CD14-positive monocyte (primary cell): ENCODE measurements around the gene PDIA5. TPM values are rescaled to one million over a fixed set of nuclear protein-coding genes. Genes with fewer than 3 reads are reported as not detected.

ENCODE experiments used
- DNase-seq, 3 donors: peaks; one replicate each; pipeline ENCODE4 v3.0.0-alpha.2; 2011 to 2022
- H2AFZ ChIP-seq: 2 replicates; pipeline ENCODE4 v1.6.0; 2012; ENCODE audit warnings: mild to moderate bottlenecking, low read depth, low read length, inconsistent platforms; ENCODE audit not compliant: insufficient read depth, poor library complexity, severe bottlenecking
- H3K27ac ChIP-seq, 2 donors: 1 replicate in 1 of 2; 2 replicates in 1 of 2; pipeline ENCODE4 v1.5.1; 2012 to 2013; ENCODE audit warnings: low read length in 2 of 2, control low read depth in 1 of 2, inconsistent platforms in 1 of 2, low read depth in 1 of 2, mild to moderate bottlenecking in 1 of 2
- H3K27me3 ChIP-seq, 2 donors: one replicate each; pipeline versions ENCODE4 v1.6.0 to v1.6.1; 2011 to 2013; ENCODE audit warnings: low read length in 2 of 2; ENCODE audit not compliant: control insufficient read depth in 2 of 2, insufficient read depth in 2 of 2
- H3K36me3 ChIP-seq, 2 donors: replicated peaks in 1 of 2; 1 replicate in 1 of 2; 2 replicates in 1 of 2; pipeline versions ENCODE4 v1.5.1 to v1.6.1; 2012 to 2013; ENCODE audit warnings: low read length in 2 of 2, control low read depth in 1 of 2, inconsistent platforms in 1 of 2, mild to moderate bottlenecking in 1 of 2; ENCODE audit not compliant: insufficient read depth in 2 of 2, control insufficient read depth in 1 of 2
- H3K4me1 ChIP-seq, 2 donors: 1 replicate in 1 of 2; 2 replicates in 1 of 2; pipeline versions ENCODE4 v1.5.1 to v1.6.1; 2012 to 2013; ENCODE audit warnings: low read length in 2 of 2, control low read depth in 1 of 2, inconsistent platforms in 1 of 2, mild to moderate bottlenecking in 1 of 2, moderate library complexity in 1 of 2; ENCODE audit not compliant: insufficient read depth in 2 of 2, control insufficient read depth in 1 of 2
- H3K4me2 ChIP-seq: replicated peaks from 2 replicates; pipeline ENCODE3; 2012; ENCODE audit warnings: low read length, moderate library complexity, mild to moderate bottlenecking; ENCODE audit not compliant: poor library complexity, severe bottlenecking; ENCODE audit errors: extremely low read depth
- H3K4me3 ChIP-seq, 3 experiments: fragments of 200-600 bp in 1 of 3; sonication (generic) in 1 of 3; replicated peaks in 1 of 3; 1 replicate in 2 of 3; 2 replicates in 1 of 3; pipeline ENCODE4 v1.5.1; 2011 to 2013; ENCODE audit warnings: low read length in 3 of 3, mild to moderate bottlenecking in 3 of 3, control low read depth in 2 of 3, low read depth in 2 of 3, inconsistent platforms in 1 of 3, moderate library complexity in 1 of 3
- H3K79me2 ChIP-seq: 2 replicates; pipeline ENCODE4 v1.6.0; 2012; ENCODE audit warnings: mild to moderate bottlenecking, control low read depth, inconsistent platforms, low read length, moderate library complexity; ENCODE audit not compliant: insufficient read depth
- H3K9ac ChIP-seq: 2 replicates; pipeline ENCODE4 v1.6.0; 2017; ENCODE audit warnings: low read length, mild to moderate bottlenecking; ENCODE audit not compliant: insufficient read depth, poor library complexity, severe bottlenecking
- H3K9me3 ChIP-seq, 2 donors: replicated peaks in 1 of 2; 1 replicate in 1 of 2; 2 replicates in 1 of 2; pipeline versions ENCODE4 v1.5.1 to v1.6.1; 2012 to 2013; ENCODE audit warnings: low read length in 2 of 2, control low read depth in 1 of 2; ENCODE audit not compliant: control insufficient read depth in 1 of 2, insufficient read depth in 1 of 2
- H4K20me1 ChIP-seq: 2 replicates; pipeline ENCODE4 v1.6.0; 2012; ENCODE audit warnings: mild to moderate bottlenecking, low read length, control low read depth, moderate library complexity; ENCODE audit not compliant: insufficient read depth
- H3K27ac Mint-ChIP-seq, 7 donors: one replicate each; pipeline ENCODE4 v1.8.0; 2020; ENCODE audit warnings: mild to moderate bottlenecking in 7 of 7, mixed read lengths in 7 of 7, moderate library complexity in 6 of 7, inconsistent platforms in 2 of 7
- H3K27me3 Mint-ChIP-seq, 3 donors: one replicate each; pipeline ENCODE4 v1.8.0; 2021 to 2022; ENCODE audit warnings: low read depth in 3 of 3, mild to moderate bottlenecking in 3 of 3, mixed read lengths in 3 of 3, moderate library complexity in 3 of 3, inconsistent platforms in 1 of 3
- H3K36me3 Mint-ChIP-seq, 2 donors: one replicate each; pipeline ENCODE4 v1.8.0; 2020; ENCODE audit warnings: mixed read lengths in 2 of 2, inconsistent platforms in 1 of 2, mild to moderate bottlenecking in 1 of 2
- H3K4me1 Mint-ChIP-seq: one replicate; pipeline ENCODE4 v1.8.0; 2020; ENCODE audit warnings: mild to moderate bottlenecking, mixed read lengths
- H3K4me3 Mint-ChIP-seq, 2 donors: one replicate each; pipeline ENCODE4 v1.8.0; 2020; ENCODE audit warnings: mild to moderate bottlenecking in 2 of 2, mixed read lengths in 2 of 2, moderate library complexity in 1 of 2
- H3K9me3 Mint-ChIP-seq, 7 donors: one replicate each; pipeline ENCODE4 v1.8.0; 2020 to 2022; ENCODE audit warnings: mixed read lengths in 7 of 7, mild to moderate bottlenecking in 6 of 7, moderate library complexity in 6 of 7, inconsistent platforms in 2 of 7
- WGBS: methylation state at CpG from one replicate; pipeline ENCODE4 v1.1.5; 2013; ENCODE audit warnings: missing lambda C conversion rate; ENCODE audit not compliant: insufficient coverage; 5-methylcytosine and 5-hydroxymethylcytosine counted together
- intact Hi-C, 2 donors: fragments of 100-400 bp; cut with micrococcal nuclease; formaldehyde crosslinking; loops; one replicate each; pipeline versions ENCODE4 v1.15.0 to v1.15.1; 2023
- polyA plus RNA-seq, 3 donors: library from polyadenylated mRNA; depleted of rRNA in 1 of 3; unstranded in 2 of 3; stranded (reverse) in 1 of 3; fragments of 300-500 nt in 2 of 3; fragments of >200 nt in 1 of 3; fragmentation: Illumina TruSeq in 2 of 3; gene quantifications; 1 replicate in 2 of 3; 2 replicates in 1 of 3; pipeline ENCODE4 v1.2.3, GENCODE V29; 2012 to 2021
- TF ChIP-seq, protein P1 (sequence below): fragments of 200-600 bp; IDR thresholded peaks from one replicate; pipeline ENCODE4 v1.8.0; 2022; ENCODE audit warnings: antibody characterized with exemption, mild to moderate bottlenecking

Gene PDIA5
- polyA plus RNA-seq, 3 donors, result 7.1 to 10.0 (median 9.2) TPM

DNA sequence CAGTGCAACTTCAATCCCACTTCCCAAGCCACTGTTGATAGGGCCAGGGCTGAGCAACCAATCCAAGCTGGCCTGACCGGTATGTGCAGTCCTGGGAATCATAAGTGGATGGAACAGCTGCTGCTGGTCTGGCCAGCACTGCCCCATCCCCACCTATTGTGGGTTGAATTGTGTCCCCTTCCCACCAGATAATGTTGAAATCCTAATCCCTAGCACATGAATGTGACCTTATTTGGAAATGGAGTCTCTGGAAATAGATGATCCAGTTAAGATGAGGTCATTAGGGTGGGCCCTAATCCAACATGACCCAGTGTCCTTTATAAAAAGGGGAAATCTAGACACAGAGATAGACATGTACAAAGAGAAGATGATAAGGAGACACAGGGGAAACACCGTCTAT is 13.7 kb upstream of the PDIA5 start:
- H3K9ac ChIP-seq, result no peak overlapping the region
- H3K4me3 ChIP-seq, result no peak overlapping the region
- no peak overlapping the region for H3K27ac Mint-ChIP-seq
- no peak overlapping the region for H2AFZ ChIP-seq
- no peaks in the 10 kb centered on the region for H3K9me3 Mint-ChIP-seq
- H3K36me3 Mint-ChIP-seq, result no peaks in the 10 kb centered on the region
- 100% methylated on average over 1 of the region's 2 CpGs for WGBS
- no peak overlapping the region for H3K27ac ChIP-seq
- no peaks in the 10 kb centered on the region for H4K20me1 ChIP-seq
- intact Hi-C loops, result no loop called here
- H3K4me3 Mint-ChIP-seq, result no peak overlapping the region
- no peaks in the 10 kb centered on the region for H3K79me2 ChIP-seq
- DNase-seq, result no peak
- no peaks in the 10 kb centered on the region for H3K4me1 Mint-ChIP-seq
- H3K9me3 ChIP-seq, result no peaks in the 10 kb centered on the region
- no peak overlapping the region for H3K4me2 ChIP-seq
- H3K4me1 ChIP-seq, result no peaks in the 10 kb centered on the region
- no peaks in the 10 kb centered on the region for H3K27me3 ChIP-seq
- no peaks in the 10 kb centered on the region for H3K36me3 ChIP-seq
- peaks cover 1 to 9% (median 7%) of the 10 kb centered on the region in 3 donors for H3K27me3 Mint-ChIP-seq
- TF ChIP-seq, protein P1, sequence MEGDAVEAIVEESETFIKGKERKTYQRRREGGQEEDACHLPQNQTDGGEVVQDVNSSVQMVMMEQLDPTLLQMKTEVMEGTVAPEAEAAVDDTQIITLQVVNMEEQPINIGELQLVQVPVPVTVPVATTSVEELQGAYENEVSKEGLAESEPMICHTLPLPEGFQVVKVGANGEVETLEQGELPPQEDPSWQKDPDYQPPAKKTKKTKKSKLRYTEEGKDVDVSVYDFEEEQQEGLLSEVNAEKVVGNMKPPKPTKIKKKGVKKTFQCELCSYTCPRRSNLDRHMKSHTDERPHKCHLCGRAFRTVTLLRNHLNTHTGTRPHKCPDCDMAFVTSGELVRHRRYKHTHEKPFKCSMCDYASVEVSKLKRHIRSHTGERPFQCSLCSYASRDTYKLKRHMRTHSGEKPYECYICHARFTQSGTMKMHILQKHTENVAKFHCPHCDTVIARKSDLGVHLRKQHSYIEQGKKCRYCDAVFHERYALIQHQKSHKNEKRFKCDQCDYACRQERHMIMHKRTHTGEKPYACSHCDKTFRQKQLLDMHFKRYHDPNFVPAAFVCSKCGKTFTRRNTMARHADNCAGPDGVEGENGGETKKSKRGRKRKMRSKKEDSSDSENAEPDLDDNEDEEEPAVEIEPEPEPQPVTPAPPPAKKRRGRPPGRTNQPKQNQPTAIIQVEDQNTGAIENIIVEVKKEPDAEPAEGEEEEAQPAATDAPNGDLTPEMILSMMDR, result no peak

DNA sequence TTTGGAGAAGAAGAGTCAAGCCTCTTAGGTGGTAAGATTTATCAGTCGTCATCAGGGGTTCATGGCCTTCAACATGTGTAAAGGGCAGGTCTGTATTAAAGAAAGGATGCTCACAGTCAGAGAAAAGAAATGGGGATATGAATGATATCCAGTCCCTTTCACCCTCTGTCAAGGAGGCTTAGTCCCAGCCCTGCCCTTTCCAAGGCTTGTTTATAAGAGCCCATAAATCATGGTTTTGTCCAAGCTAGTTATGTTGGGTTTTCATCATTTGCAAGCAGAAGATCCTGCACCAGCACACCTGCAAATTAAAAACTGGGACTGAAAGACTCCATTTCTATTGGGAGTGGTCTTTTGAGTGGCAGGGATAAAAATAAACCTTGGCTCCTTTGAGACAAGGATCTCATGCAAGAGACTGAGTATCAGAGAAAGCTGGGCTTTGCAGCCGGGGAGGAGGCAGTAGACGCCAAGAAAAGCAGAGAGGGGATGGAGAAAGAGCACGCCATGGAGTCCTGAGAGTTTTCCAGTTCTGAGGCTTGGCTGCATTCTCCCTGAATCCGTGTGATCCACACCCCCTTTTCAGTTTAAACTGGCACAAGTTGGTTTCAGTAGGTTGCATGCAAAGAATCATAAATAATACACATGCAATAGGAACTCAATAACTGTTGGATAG is 12.6 kb upstream of the PDIA5 start:
- Histone ChIP-seq H3K4me2 (no peak overlapping the region), H4K20me1 (no peaks in the 10 kb centered on the region), H3K27me3 (no peaks in the 10 kb centered on the region), H3K4me1 (no peaks in the 10 kb centered on the region), H3K79me2 (no peaks in the 10 kb centered on the region), H3K36me3 (no peaks in the 10 kb centered on the region), H3K9ac (no peak overlapping the region), H3K4me3 (no peak overlapping the region), H2AFZ (no peak overlapping the region), H3K27ac (no peak overlapping the region), H3K9me3 (no peaks in the 10 kb centered on the region)
- intact Hi-C loops, result no loop called here
- H3K27ac Mint-ChIP-seq, result no peak overlapping the region
- WGBS, result 100% methylated on average over 2 of the region's 5 CpGs
- H3K9me3 Mint-ChIP-seq, result no peaks in the 10 kb centered on the region
- DNase-seq, result no peak
- no peaks in the 10 kb centered on the region for H3K4me1 Mint-ChIP-seq
- peaks cover 1 to 9% (median 7%) of the 10 kb centered on the region in 3 donors for H3K27me3 Mint-ChIP-seq
- TF ChIP-seq, protein P1, result no peak
- no peaks in the 10 kb centered on the region for H3K36me3 Mint-ChIP-seq
- H3K4me3 Mint-ChIP-seq, result no peak overlapping the region
